Peyer's patch (tissue), 4 donors: Measurements from ENCODE around the gene RABGAP1.

ENCODE experiments used
- CTCF ChIP-seq, 6 experiments: fragments of 450-650 bp in 4 of 6; fragments of 200-600 bp in 2 of 6; sonication (generic) in 1 of 6; IDR thresholded peaks; one replicate each; pipeline ENCODE4 v1.5.1; 2017 to 2019; ENCODE audit warnings: antibody characterized with exemption in 6 of 6, mild to moderate bottlenecking in 3 of 6, moderate library complexity in 1 of 6
- POLR2A ChIP-seq, 2 donors: fragments of 450-650 bp; IDR thresholded peaks; one replicate each; pipeline ENCODE4 v1.5.1; 2017; ENCODE audit warnings: antibody characterized with exemption in 2 of 2, mild to moderate bottlenecking in 2 of 2, moderate library complexity in 2 of 2

GRCh38 chr9:123046406-123047195, 105.8 kb downstream of the RABGAP1 start:
- no peak for TF ChIP-seq CTCF (IDR thresholded peaks at IDR 0.05)
- no peak for TF ChIP-seq POLR2A (IDR thresholded peaks at IDR 0.05)
